Measurements from ENCODE around the gene ENKUR.
A peak's percentile ranks its signal among the peaks of the same experiment; 100 is the strongest.
"Not testable (repeated sequence)": the region's sequence is repeated elsewhere in the genome, so short reads cannot be mapped to it uniquely, and the experiment has no call there.

ENKUR gene

GRCh38 chr10:25023278-25023677, 7.3 kb upstream of the ENKUR start:
- no peak for DNase-seq (ENCODE audit: low read depth)

- no peak for DNase-seq (ENCODE audit: low read depth)
These were observed 2.7 kb upstream of the ENKUR start for GRCh38 chr10:25018703-25019102.

GRCh38 chr10:25017661-25018060, 1.7 kb upstream of the ENKUR start:
- no peak for DNase-seq (ENCODE audit: low read depth)

GRCh38 chr10:25017154-25017590, 1.2 kb upstream of the ENKUR start:
- peak; percentile 6 for DNase-seq (ENCODE audit: low read depth)

- DNase-seq (ENCODE audit: low read depth), result peak; percentile 99
These were observed 607 bp upstream of the ENKUR start, which contains the start of gene THNSL1 for GRCh38 chr10:25016376-25017153. Gene THNSL1 (plus strand): TSS chr10:25016612. CDS start chr10:25023224, 6,612 bp downstream.

GRCh38 chr10:25014579-25014978, 1.4 kb downstream of the ENKUR start:
- no peak for DNase-seq (ENCODE audit: low read depth)

- DNase-seq (ENCODE audit: low read depth), result not testable (repeated sequence)
These were observed 4.4 kb downstream of the ENKUR start for GRCh38 chr10:25011591-25011990.

- no peak for DNase-seq (ENCODE audit: low read depth)
These were observed 17.9 kb downstream of the ENKUR start for GRCh38 chr10:24998044-24998443.

GRCh38 chr10:24995072-24995471, 20.9 kb downstream of the ENKUR start:
- DNase-seq (ENCODE audit: low read depth), result no peak

GRCh38 chr10:24993237-24993958, 22.6 kb downstream of the ENKUR start:
- no peak for DNase-seq (ENCODE audit: low read depth)

- DNase-seq (ENCODE audit: low read depth), result no peak
These were observed 23.3 kb downstream of the ENKUR start for GRCh38 chr10:24992512-24993133.

GRCh38 chr10:24991298-24991697, 24.7 kb downstream of the ENKUR start:
- no peak for DNase-seq (ENCODE audit: low read depth)

- DNase-seq (ENCODE audit: low read depth), result no peak
These were observed 26.1 kb downstream of the ENKUR start for GRCh38 chr10:24989867-24990266.

- no peak for DNase-seq (ENCODE audit: low read depth)
These were observed 26.9 kb downstream of the ENKUR start for GRCh38 chr10:24988831-24989640.

- no peak for DNase-seq (ENCODE audit: low read depth)
These were observed 31.1 kb downstream of the ENKUR start for GRCh38 chr10:24984906-24985305.

GRCh38 chr10:24983946-24984345, 32.0 kb downstream of the ENKUR start:
- no peak for DNase-seq (ENCODE audit: low read depth)

- DNase-seq (ENCODE audit: low read depth), result no peak
These were observed 32.8 kb downstream of the ENKUR start for GRCh38 chr10:24983130-24983529.

- no peak for DNase-seq (ENCODE audit: low read depth)
These were observed 33.4 kb downstream of the ENKUR start for GRCh38 chr10:24982319-24983112.

- DNase-seq (ENCODE audit: low read depth), result no peak
These were observed 34.7 kb downstream of the ENKUR start for GRCh38 chr10:24981161-24981710.

GRCh38 chr10:24979685-24980084, 36.3 kb downstream of the ENKUR start:
- DNase-seq (ENCODE audit: low read depth), result no peak

GRCh38 chr10:24974976-24975375, 41.0 kb downstream of the ENKUR start:
- DNase-seq (ENCODE audit: low read depth), result peak; percentile 86
